ENCODE data around the gene EDEM3.
"Not testable (repeated sequence)": the region's sequence is repeated elsewhere in the genome, so short reads cannot be mapped to it uniquely, and the experiment has no call there.

Gene EDEM3, protein sequence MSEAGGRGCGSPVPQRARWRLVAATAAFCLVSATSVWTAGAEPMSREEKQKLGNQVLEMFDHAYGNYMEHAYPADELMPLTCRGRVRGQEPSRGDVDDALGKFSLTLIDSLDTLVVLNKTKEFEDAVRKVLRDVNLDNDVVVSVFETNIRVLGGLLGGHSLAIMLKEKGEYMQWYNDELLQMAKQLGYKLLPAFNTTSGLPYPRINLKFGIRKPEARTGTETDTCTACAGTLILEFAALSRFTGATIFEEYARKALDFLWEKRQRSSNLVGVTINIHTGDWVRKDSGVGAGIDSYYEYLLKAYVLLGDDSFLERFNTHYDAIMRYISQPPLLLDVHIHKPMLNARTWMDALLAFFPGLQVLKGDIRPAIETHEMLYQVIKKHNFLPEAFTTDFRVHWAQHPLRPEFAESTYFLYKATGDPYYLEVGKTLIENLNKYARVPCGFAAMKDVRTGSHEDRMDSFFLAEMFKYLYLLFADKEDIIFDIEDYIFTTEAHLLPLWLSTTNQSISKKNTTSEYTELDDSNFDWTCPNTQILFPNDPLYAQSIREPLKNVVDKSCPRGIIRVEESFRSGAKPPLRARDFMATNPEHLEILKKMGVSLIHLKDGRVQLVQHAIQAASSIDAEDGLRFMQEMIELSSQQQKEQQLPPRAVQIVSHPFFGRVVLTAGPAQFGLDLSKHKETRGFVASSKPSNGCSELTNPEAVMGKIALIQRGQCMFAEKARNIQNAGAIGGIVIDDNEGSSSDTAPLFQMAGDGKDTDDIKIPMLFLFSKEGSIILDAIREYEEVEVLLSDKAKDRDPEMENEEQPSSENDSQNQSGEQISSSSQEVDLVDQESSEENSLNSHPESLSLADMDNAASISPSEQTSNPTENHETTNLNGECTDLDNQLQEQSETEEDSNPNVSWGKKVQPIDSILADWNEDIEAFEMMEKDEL

DNA sequence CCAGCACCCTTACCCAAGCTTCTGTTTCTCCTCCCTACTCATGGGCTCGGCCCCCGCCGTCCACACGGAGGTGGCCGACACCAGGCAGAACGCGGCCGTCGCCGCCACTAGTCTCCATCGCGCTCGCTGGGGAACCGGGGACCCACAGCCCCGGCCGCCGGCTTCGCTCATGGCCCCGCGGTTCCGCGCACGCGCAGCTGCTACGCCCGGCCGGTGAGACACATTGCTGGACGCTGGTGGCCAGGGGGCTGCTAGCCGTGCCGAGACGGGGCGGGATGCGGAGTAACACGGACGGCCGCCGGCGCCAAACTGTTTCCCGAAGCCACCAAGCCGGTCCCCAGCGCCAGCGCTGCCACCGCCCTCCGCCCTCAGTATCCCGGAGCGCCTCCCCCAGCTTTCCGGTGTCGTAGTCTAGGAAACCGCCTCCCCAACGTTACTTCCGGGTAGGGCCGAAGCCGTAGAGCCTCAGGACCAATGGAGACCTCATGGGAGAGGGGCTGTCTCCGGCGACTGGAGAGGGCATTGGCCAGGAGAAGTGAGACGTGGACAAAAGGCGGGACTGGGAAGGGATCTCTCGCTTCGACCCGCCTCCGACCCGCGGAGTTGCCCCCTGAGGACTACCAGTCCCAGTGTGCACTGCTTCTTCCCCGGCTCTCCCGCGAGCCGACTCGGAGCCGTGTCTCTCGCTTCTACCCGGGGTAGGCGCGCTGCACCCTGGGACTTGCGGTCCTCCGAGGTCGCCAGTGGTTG, at the start of gene EDEM3:
EDEM3 (minus strand) TSS at position 383 of the 750 bp plus-strand sequence; CDS start at position 171, 212 bp downstream.
- peak; percentile 99 for DNase-seq

DNA sequence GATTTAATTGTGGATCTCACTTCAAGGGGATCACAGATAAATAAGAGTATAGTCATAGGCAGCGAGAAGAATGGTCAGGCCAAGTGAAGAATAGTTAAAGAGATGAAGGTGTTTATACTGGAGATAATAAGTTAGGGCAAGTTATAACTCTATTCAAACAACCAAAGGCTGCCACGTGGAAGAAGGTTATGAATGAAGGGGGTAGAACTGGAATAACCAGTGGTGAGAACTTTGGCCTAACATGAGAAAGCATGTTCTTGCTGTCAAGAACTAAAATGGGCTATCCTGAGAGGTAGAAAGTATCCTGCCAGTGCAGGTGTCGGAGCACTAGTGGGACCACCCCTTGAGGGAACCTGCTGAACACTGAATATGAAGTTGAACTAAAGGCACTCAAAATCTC, 49.6 kb upstream of the EDEM3 start:
- no peak for DNase-seq

DNA sequence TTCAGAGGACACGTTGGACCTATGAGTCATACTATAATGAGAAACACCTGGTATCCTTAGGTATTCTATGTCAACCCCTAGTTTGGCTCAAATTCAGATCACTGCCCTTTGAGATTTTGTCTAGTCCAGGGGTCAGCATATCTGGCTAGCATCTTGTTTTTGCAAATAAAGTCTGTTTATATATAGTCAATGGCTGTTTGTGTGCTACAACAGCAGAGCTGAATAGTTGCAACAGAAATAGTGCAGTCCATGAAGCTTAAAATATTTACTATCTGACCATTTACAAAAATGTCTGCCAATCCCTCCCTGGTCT, 48.5 kb upstream of the EDEM3 start:
- DNase-seq, result no peak

DNA sequence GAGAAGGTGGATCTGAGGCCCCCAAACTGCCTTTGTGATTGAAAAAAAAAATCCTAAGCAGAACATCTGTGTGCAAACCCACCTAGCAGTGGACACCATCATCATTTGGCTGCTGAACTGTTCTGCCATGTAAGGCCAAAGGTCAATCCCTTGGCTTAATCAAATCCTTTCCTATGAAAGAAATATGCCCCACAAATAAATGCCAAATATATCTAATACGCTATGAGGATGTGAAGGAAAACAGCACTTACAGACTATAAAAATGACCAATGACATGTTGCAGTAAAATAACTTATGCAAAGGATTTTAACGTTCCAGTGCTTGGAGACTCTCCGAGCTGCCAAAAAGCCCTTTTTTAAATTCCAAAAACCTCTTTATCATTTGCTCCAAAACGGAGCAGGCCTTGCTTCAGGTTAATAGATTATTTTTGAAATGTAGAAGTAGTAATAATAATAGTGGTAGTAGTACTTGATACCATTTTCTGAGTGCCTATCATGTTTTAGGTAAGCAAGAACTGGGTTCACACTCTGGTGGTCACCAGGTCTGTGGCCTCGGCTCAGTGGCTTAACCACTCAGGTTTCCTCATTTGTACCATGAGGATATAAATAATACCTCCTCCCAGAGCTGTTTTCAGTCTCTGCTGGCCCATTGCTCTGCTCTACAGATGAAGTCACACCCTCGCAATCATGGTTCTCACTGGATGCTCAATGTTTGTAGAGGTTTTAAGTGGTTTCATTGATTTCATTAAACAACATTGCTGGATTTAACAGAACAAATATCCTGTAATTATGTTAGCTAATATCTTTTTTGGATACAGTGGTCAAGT, 47.9 kb upstream of the EDEM3 start:
- no peak for DNase-seq

GRCh38 chr1:184801503-184801902, 46.8 kb upstream of the EDEM3 start:
- DNase-seq, result no peak

- DNase-seq, result no peak
Observed at GRCh38 chr1:184800876-184801275, 46.2 kb upstream of the EDEM3 start.

DNA sequence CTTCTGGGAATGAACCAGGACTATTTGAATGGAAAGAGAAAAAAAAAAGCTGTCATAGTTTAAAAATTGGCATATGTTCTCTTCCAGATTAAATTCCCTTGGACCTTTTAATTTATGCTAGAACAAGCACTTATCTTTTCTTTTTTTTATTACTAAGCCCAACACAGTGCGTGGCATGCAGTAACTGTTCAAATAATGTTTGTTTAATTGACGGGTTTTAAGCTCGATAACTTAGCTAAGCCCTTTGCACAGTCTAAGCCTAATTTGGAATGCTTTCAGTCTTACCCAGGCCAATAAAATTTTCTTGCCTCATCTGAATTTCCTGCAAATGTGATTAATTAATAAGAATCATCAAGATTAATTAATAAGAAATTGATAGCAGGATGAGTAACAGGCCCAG, 39.3 kb upstream of the EDEM3 start:
- no peak for DNase-seq

GRCh38 chr1:184792450-184792969, 37.9 kb upstream of the EDEM3 start:
- DNase-seq, result no peak

DNA sequence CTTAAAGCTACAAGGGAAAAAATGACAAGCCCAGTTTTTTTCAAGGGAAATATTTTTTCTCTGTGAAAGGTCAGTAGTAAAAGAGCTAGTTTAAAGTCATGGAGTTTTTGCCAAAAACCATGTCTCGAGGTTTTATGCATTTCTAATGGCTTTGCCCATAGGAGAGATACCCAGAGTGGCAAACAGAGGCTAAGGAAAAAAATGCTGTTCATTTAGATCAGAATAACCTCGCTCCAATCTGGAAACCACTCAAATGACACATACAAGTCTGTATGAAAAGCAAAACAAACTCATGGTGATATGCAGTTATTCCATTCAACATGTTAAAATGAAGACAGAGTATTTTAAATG, 36.9 kb upstream of the EDEM3 start:
- no peak for DNase-seq

DNA sequence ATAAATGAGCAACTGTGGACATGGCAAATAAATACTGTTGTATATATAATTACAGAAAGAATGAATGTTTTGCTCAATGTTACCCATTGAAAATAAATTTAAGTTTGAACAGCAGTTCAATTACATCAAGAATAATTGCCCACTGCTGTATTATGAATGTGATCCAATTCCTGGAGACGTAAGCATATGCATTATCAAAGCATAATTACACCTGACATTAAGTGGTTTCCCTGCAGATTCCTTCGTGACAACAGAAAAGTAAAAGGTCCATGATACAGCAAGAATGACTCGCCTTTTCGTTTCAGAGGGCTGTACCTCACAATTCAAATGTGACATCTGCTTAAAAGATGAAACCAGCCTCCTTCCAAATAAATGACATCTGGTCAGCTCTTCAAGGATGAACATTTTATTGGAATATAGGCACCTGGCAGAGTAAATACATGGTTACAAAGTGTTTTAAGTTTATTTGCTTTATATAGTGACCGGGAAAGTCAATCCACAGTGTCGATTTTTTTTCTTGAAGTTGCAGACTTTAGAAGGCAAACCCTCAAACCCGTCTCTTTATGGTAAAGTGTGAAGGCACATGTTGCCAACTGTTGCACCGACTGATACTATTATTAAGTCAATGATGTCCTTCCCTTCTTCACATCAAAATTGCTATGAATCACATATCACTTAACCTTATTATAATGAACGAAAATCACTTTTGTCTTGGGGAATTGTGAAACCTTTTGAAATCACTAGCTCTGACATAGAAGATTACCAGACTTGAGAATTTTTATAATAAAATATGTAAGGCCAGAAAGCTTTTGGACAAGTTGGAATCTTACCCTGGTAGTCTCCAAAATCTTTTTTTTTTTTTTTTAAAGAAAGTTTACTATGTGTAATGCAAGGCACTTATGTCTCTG, 36.2 kb upstream of the EDEM3 start:
- DNase-seq, result no peak

DNA sequence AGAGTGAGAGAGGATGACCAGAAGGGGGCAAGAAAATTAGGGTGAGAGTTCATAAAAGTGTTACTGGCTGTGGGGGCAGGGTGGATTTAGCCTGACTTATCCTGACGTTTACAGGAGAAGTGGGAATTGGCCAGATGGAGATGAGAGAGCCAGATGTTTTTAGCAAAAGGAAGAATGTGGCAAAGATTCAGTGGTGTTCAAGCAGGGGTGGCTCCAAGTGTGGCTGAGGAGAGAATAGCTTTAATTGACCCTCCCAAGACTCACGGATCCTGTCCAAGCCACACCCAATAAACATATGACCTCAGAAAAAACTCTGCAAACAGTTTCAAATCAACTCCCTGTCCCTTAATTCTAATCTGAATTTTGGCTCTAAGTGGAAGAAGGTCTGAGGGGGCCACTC, 35.2 kb upstream of the EDEM3 start:
- no peak for DNase-seq

DNA sequence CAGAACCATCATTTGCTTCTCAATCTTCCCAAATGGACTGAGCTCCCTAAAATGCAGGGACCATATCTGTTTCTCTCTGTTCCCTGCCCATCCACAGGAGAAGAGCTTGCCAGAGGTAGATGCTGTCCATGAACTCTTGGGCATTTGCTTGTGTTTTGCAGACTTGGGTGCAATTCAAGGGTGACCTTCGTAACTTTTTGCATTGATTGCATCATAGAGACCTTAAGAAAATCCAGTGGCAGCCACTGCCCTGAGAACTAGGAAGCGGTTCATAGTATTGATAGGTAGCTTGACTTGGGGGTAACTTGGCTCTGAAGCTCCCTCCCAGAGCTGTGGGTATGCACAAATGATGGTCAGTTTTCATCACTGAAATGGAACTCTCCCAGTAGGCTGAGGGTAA, 34.3 kb upstream of the EDEM3 start:
- no peak for DNase-seq

GRCh38 chr1:184785529-184785928, 30.9 kb upstream of the EDEM3 start:
- DNase-seq, result no peak

DNA sequence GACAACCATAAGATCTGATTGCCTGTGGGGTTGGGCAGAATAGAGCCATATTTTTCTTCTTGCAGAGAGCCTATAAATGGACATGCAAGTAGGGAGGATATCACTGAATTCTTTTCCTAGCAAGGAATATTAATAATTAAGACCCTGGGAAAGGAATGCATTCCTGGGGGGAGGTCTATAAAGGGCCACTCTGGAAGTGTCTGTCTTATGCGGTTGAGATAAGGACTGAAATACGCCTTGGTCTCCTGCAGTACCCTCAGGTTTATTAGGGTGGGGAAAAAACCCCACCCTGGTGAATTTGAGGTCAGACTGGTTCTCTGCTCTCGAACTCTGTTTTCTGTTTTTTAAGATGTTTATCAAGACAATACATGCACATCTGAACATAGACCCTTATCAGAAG, 29.1 kb upstream of the EDEM3 start:
- not testable (repeated sequence) for DNase-seq

- no peak for DNase-seq
Observed at GRCh38 chr1:184781941-184782340, 27.3 kb upstream of the EDEM3 start.

GRCh38 chr1:184775885-184776284, 21.2 kb upstream of the EDEM3 start:
- DNase-seq, result no peak

GRCh38 chr1:184775329-184775728, 20.7 kb upstream of the EDEM3 start:
- DNase-seq, result no peak

- no peak for DNase-seq
Observed at GRCh38 chr1:184773762-184774320, 19.2 kb upstream of the EDEM3 start.

DNA sequence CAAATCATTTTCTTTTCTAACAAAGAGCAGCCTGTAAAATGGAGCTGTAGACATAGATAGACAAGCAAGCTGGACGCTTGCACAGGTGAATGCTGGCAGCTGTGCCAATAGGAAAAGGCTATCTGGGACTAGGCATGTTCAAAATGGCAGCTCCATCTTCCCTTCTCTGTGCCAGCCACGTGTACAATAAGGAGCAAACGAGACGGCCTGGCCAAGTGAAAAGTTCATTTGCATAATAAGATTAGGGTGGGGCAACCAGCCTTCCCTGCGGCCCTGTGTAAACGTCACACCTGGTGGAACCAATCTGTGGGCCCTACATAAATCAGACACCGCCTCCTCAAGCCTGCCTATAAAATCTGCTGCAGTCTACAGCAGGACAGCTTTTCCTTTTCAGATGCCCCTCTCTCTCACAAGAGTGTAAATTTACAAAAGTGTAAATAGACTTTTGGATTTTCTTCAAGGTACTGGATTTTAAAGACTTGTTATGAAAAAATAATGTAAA, 16.6 kb upstream of the EDEM3 start:
- no peak for DNase-seq

GRCh38 chr1:184770181-184770979, 15.7 kb upstream of the EDEM3 start:
- no peak for DNase-seq
